Neuron (in vitro differentiated cells): Measurements from ENCODE around the gene CCR5.
"Not testable (repeated sequence)": the region's sequence is repeated elsewhere in the genome, so short reads cannot be mapped to it uniquely, and the experiment has no call there.

Source experiments
- H2AFZ ChIP-seq: one replicate; pipeline ENCODE4 v1.6.1; 2013; ENCODE audit warnings: low read depth, mild to moderate bottlenecking, inconsistent platforms, low read length, moderate library complexity
- H3K27me3 ChIP-seq: one replicate; pipeline ENCODE4 v1.6.1; 2013; ENCODE audit warnings: low read length; ENCODE audit not compliant: insufficient read depth
- H3K36me3 ChIP-seq: one replicate; pipeline ENCODE4 v1.6.1; 2013; ENCODE audit warnings: low read length; ENCODE audit not compliant: insufficient read depth
- H3K4me1 ChIP-seq: one replicate; pipeline ENCODE4 v1.6.1; 2013; ENCODE audit warnings: low read length; ENCODE audit not compliant: insufficient read depth
- H3K4me3 ChIP-seq: 2 replicates; pipeline ENCODE4 v1.5.1; 2013; ENCODE audit warnings: mild to moderate bottlenecking, low read length, moderate library complexity
- H3K9me3 ChIP-seq: one replicate; pipeline ENCODE4 v1.6.1; 2013; ENCODE audit warnings: low read length

CCR5 gene

DNA sequence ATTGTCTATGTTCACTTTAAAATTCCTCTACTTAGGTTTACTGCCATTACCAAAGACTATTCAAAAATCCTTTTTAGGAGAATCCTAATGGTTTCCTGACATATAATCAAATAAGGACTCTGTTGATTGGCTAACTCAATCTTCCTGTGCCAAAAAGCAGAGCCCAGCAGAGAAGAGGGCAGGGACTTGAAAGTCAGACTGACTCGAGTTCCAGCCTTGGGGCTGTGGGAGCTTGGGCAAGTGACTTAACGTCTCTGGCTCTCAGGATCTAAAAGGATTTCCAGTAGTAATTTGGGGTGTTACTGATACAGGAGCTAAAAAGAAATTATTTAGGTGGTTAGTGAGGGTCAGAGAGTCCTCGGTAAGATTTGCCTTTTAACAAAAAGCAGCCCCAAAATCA, 10.9 kb downstream of the CCR5 start:
- Histone ChIP-seq H2AFZ (no peak overlapping the region), H3K9me3 (no peaks in the 10 kb centered on the region), H3K4me3 (no peak overlapping the region), H3K4me1 (no peaks in the 10 kb centered on the region), H3K36me3 (no peaks in the 10 kb centered on the region), H3K27me3 (peaks cover 2% of the 10 kb centered on the region)

GRCh38 chr3:46383211-46383950, 12.6 kb downstream of the CCR5 start:
- Histone ChIP-seq H3K4me3 (no peak overlapping the region), H3K4me1 (no peaks in the 10 kb centered on the region), H3K36me3 (no peaks in the 10 kb centered on the region), H2AFZ (no peak overlapping the region), H3K27me3 (peaks cover 4% of the 10 kb centered on the region), H3K9me3 (no peaks in the 10 kb centered on the region)

DNA sequence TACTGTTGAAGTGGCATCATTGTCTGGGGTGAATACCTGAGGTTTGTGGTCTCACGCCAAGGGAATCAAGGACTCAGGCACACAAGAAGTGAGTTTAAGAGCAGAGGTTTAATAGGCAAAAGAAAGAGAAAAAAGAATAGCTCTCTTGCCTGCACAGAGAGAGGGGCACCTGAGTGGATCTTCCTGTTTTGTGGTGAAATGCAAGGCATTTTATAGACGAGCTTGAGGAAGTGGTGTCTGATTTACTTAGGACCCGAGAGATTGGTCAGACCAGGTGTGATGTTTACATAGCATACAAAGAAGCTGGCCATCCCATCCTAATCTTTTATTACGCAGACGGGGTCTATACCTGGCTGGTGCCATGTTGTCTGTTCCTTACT, 13.2 kb downstream of the CCR5 start:
- Histone ChIP-seq H3K9me3 (no peaks in the 10 kb centered on the region), H3K36me3 (no peaks in the 10 kb centered on the region), H2AFZ (no peak overlapping the region), H3K27me3 (peaks cover 4% of the 10 kb centered on the region), H3K4me3 (no peak overlapping the region), H3K4me1 (no peaks in the 10 kb centered on the region)

GRCh38 chr3:46386205-46386604, 15.5 kb downstream of the CCR5 start:
- Histone ChIP-seq H3K9me3 (no peaks in the 10 kb centered on the region), H3K36me3 (no peaks in the 10 kb centered on the region), H3K4me1 (no peaks in the 10 kb centered on the region), H3K4me3 (no peak overlapping the region), H2AFZ (no peak overlapping the region), H3K27me3 (peaks cover 4% of the 10 kb centered on the region)

DNA sequence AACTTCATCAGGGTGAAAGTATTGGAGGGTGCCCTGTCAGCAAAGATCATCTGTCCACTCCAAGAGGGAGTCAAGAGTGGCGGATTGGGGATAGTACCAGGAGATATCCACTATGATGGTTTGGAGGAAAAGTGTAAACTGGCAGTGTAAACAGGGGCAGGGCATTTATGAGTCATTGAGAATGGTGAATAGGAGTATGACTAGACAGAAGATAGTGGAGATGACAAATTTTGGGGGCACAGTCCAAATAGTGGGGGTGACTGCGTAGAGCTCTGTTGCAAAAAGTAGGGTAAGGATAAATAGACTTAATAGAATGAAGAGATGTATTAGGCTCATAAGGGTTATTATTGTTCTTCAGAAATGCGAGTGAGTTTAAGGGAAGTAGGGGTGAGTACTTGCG, 18.1 kb downstream of the CCR5 start:
- not testable (repeated sequence) for H3K4me3 ChIP-seq, H2AFZ ChIP-seq, H3K9me3 ChIP-seq, H3K4me1 ChIP-seq, H3K27me3 ChIP-seq, H3K36me3 ChIP-seq

DNA sequence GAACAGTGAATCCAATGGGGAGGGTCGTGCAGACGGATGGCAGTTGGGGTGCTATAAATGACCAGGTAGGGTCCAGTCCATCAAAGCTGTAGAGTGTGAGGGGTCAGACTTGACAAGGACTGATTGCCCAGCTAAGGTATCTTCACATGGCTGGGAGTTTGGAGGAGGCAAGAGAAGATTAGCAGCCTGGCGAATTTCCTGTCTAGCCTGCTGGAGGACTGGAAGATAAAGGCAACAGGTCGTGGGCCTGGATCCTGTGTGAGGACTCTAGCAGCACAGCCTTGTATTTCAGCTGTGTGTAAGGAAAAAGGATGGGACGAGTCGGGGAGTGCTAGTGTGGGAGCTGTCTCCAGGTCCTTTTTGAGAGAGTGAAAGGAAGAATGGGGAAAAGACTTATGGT, 18.6 kb downstream of the CCR5 start:
- Histone ChIP-seq H3K27me3 (peaks cover 4% of the 10 kb centered on the region), H2AFZ (no peak overlapping the region), H3K36me3 (no peaks in the 10 kb centered on the region), H3K4me3 (no peak overlapping the region), H3K9me3 (no peaks in the 10 kb centered on the region), H3K4me1 (no peaks in the 10 kb centered on the region)

- H2AFZ ChIP-seq, H3K9me3 ChIP-seq, H3K36me3 ChIP-seq, H3K27me3 ChIP-seq, H3K4me3 ChIP-seq, H3K4me1 ChIP-seq: not testable (repeated sequence)
Measured at GRCh38 chr3:46391526-46391925, 20.8 kb downstream of the CCR5 start.

GRCh38 chr3:46393011-46393410, 22.3 kb downstream of the CCR5 start:
- H3K36me3 ChIP-seq, result no peaks in the 10 kb centered on the region
- H3K27me3 ChIP-seq, result no peaks in the 10 kb centered on the region
- H3K4me3 ChIP-seq, result no peak overlapping the region
- no peaks in the 10 kb centered on the region for H3K4me1 ChIP-seq
- H2AFZ ChIP-seq, result no peak overlapping the region
- no peaks in the 10 kb centered on the region for H3K9me3 ChIP-seq

DNA sequence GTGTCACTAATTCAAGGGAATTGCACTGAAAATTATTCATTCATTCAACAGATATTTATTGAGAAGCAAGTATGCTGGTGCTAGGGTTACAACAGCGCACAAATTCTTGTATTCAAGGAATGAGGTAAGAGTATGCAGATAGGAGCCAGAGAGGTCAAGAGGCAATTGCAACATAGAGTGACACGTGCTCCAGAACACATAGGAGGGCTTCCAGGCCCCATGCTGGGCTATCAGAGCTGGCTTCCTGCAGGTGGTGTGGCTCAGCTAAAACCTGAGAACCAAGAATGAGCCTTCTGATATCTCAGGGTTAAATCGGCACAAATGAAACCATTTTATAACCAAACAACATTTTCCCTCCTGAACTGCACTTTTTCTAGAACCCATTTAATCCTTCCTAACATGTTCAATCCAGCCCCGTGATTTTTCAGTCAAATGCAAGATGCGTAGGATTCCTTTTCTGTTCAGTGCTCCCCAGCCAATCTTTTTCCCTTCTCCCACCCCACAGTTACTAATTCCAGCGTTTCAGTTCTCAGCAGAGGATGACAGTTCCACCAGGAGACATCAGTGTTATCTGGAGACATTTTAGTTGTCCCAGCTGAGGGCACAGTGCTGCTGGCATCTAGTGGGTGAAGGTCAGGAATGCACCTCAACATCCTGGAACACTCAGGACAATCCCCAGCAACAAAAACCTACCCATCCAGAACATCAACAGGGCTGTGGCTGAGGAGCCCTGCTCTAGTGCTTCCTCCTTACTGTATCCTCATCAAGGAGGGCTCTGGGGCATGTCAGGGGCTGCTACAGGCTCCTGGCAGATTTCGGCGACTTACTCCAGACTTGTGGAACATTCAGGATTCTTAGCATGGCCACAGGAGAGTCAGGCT, 23.0 kb downstream of the CCR5 start:
- Histone ChIP-seq H3K4me3 (no peak overlapping the region), H3K27me3 (no peaks in the 10 kb centered on the region), H3K4me1 (no peaks in the 10 kb centered on the region), H3K36me3 (no peaks in the 10 kb centered on the region), H3K9me3 (no peaks in the 10 kb centered on the region), H2AFZ (no peak overlapping the region)

DNA sequence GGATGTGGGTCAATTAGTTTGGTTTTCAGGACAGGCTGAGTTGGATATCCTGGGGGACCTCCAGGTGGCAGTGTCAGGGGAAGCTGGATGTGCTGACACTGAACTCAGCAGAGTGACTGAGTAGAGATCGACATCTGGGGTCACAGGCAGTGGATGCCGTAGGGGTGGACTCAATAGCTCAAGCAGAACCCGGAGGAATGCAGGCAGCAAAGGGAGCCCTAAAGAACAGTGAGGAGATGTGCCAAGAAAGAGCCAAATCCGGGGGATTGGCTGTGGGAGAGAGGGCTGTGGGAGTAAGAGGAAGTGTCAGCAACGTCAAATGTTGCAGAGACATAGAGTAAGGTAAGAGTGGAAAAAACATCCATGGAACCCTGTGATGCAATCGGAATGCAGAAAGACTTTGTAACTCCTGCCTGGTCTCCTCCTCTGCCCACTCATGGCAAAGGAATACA, 24.5 kb downstream of the CCR5 start:
- Histone ChIP-seq H3K4me1 (no peaks in the 10 kb centered on the region), H3K27me3 (no peaks in the 10 kb centered on the region), H3K36me3 (no peaks in the 10 kb centered on the region)

GRCh38 chr3:46395766-46396530, 25.2 kb downstream of the CCR5 start:
- Histone ChIP-seq H3K9me3 (no peaks in the 10 kb centered on the region), H2AFZ (no peak overlapping the region), H3K36me3 (no peaks in the 10 kb centered on the region), H3K27me3 (no peaks in the 10 kb centered on the region), H3K4me3 (no peak overlapping the region), H3K4me1 (no peaks in the 10 kb centered on the region)

More for the DNA sequence above, 24.5 kb downstream of the CCR5 start:
- no peak overlapping the region for H2AFZ ChIP-seq
- H3K4me3 ChIP-seq, result no peak overlapping the region
- no peaks in the 10 kb centered on the region for H3K9me3 ChIP-seq

- H2AFZ ChIP-seq, result no peak overlapping the region
- H3K27me3 ChIP-seq, result no peaks in the 10 kb centered on the region
- no peaks in the 10 kb centered on the region for H3K4me1 ChIP-seq
- H3K4me3 ChIP-seq, result no peak overlapping the region
- no peaks in the 10 kb centered on the region for H3K36me3 ChIP-seq
- H3K9me3 ChIP-seq, result no peaks in the 10 kb centered on the region
Measured at GRCh38 chr3:46397111-46397510, 26.4 kb downstream of the CCR5 start.
